ENCODE data around the gene CCDC34. TPM values are rescaled to one million over a fixed set of nuclear protein-coding genes. Genes with fewer than 3 reads are reported as not detected.

Gene CCDC34
- total RNA-seq, 4 donors from 2014 or later, result 0.24 to 1.3 (median 0.64) TPM

DNA sequence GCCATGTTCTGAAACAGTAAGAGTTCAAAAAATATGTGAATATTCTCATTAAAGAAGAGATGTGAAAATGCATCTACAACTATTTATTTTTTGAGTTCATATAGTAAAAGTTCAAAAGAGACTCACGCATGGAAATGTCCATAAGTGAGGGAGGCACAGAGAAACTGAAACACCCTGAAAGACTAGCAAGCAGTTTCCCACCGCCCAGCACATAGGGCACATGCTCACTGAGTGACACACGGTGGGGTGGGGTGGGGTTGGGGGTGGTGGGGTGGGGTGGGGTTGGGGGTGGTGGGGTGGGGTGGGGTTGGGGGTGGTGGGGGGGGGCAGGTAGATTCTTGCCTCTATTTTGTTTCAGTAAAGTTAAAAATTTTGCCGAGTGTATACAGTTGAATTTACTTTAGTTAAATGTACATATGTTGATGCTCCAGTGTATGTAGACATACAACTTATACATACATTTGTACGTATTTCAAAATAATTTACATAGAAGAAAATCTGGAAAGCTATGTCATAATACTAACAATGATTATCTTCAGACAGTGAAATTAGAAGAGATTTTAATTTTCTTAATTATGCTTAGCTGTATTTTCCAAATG is 6.3 kb downstream of the CCDC34 start:
- in situ Hi-C loops (cut with MboI; ENCODE audit: low sequenced_read_pairs in 4 of 4) (loop anchor here in 1 of 4 donors (25.0 kb wide), 1 partner anchor 131 kb away; no protein-coding TSS in a partner anchor), intact Hi-C loops (cut with DNase I; ENCODE audit: low total_unique reads) (no loop called here)
- ATAC-seq (no peak), DNase-seq (no peak)
- H3K9me3 ChIP-seq, result no peaks in the 10 kb centered on the region
- no peaks in the 10 kb centered on the region for H3K36me3 ChIP-seq
- peak overlapping the region in 1 of 4 donors; percentile 41 for H3K27ac ChIP-seq
- TF ChIP-seq, protein P1, sequence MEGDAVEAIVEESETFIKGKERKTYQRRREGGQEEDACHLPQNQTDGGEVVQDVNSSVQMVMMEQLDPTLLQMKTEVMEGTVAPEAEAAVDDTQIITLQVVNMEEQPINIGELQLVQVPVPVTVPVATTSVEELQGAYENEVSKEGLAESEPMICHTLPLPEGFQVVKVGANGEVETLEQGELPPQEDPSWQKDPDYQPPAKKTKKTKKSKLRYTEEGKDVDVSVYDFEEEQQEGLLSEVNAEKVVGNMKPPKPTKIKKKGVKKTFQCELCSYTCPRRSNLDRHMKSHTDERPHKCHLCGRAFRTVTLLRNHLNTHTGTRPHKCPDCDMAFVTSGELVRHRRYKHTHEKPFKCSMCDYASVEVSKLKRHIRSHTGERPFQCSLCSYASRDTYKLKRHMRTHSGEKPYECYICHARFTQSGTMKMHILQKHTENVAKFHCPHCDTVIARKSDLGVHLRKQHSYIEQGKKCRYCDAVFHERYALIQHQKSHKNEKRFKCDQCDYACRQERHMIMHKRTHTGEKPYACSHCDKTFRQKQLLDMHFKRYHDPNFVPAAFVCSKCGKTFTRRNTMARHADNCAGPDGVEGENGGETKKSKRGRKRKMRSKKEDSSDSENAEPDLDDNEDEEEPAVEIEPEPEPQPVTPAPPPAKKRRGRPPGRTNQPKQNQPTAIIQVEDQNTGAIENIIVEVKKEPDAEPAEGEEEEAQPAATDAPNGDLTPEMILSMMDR (IDR thresholded peaks at IDR 0.05 in 4 of 5, conservative IDR thresholded peaks at IDR 0.05 in 1 of 5), result no peak
- no peak for TF ChIP-seq POLR2A (IDR thresholded peaks at IDR 0.05)
- H3K4me1 ChIP-seq, result no peaks in the 10 kb centered on the region
- no peaks in the 10 kb centered on the region for H3K27me3 ChIP-seq
- no peak overlapping the region for H3K4me3 ChIP-seq

DNA sequence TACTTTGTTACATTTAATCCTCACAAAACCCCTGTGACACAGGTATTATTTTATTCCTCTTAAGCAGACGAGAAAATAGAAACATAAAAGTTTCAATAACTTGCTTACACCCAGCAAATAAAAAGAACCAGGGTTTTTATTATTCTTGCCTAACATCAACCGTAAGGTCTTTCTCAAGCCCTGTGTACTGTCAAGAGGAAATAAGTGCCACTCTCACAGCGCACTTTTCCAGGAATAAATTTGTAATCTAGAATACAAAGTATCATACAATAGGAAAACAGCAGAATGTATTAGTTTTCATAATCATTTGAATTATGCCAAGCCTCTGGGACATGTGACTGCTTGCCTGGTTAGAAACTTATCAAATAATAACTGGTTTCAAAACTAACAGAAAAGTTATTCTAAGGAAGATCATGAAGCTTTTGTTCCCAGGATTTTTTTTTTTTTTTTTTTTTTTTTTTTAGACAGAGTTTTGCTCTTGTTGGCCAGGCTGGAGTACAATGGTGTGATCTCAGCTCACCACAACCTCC is 7.4 kb downstream of the CCDC34 start:
- Histone ChIP-seq H3K27ac (no peak overlapping the region), H3K9me3 (no peaks in the 10 kb centered on the region), H3K4me3 (no peak overlapping the region), H3K27me3 (no peaks in the 10 kb centered on the region), H3K36me3 (no peaks in the 10 kb centered on the region), H3K4me1 (no peaks in the 10 kb centered on the region)
- no peak for ATAC-seq
- TF ChIP-seq, protein P1 (IDR thresholded peaks at IDR 0.05 in 4 of 5, conservative IDR thresholded peaks at IDR 0.05 in 1 of 5), result no peak
- TF ChIP-seq POLR2A (IDR thresholded peaks at IDR 0.05), result no peak
- intact Hi-C loops (cut with DNase I; ENCODE audit: low total_unique reads) (no loop called here), in situ Hi-C loops (cut with MboI; ENCODE audit: low sequenced_read_pairs in 4 of 4) (loop anchor here in 1 of 4 donors (25.0 kb wide), 1 partner anchor 132 kb away; no protein-coding TSS in a partner anchor)
- DNase-seq, result no peak

DNA sequence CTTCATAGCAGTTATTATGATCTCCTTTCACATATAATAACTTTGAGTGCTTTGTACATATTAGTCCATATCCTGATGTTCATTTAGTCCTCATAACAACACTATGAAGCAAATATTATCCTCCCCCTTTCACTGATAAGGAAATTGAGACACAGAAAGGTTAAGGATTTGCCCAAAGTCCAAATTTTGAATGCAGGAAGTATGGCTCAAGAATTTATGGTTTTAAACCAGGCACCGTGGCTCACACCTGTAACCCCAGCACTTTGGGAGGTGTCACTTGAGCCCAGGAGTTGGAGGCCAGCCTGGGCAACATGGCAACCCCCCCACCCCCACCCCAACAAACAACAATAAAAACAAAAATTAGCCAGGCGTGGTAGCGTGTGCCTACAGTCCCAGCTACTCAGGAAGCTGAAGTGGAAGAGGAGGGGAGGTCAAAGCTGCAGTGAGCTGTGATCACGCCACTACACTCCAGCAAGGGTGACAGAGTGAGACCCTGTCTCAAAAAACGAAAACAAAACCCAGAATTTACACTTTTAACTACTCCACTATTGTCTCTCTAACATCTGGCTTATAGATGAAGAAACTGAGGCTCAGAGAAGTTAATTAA is 8.6 kb downstream of the CCDC34 start:
- Histone ChIP-seq H3K27ac (no peak overlapping the region), H3K4me3 (no peak overlapping the region), H3K27me3 (no peaks in the 10 kb centered on the region), H3K36me3 (no peaks in the 10 kb centered on the region), H3K9me3 (no peaks in the 10 kb centered on the region), H3K4me1 (no peaks in the 10 kb centered on the region)
- in situ Hi-C loops (cut with MboI; ENCODE audit: low sequenced_read_pairs in 4 of 4), result loop anchor here in 1 of 4 donors (25.0 kb wide), 1 partner anchor 133 kb away; no protein-coding TSS in a partner anchor
- intact Hi-C loops (cut with DNase I; ENCODE audit: low total_unique reads), result no loop called here
- TF ChIP-seq, protein P1 (IDR thresholded peaks at IDR 0.05 in 4 of 5, conservative IDR thresholded peaks at IDR 0.05 in 1 of 5), result no peak
- no peak for TF ChIP-seq POLR2A (IDR thresholded peaks at IDR 0.05)
- no peak for DNase-seq
- no peak for ATAC-seq

DNA sequence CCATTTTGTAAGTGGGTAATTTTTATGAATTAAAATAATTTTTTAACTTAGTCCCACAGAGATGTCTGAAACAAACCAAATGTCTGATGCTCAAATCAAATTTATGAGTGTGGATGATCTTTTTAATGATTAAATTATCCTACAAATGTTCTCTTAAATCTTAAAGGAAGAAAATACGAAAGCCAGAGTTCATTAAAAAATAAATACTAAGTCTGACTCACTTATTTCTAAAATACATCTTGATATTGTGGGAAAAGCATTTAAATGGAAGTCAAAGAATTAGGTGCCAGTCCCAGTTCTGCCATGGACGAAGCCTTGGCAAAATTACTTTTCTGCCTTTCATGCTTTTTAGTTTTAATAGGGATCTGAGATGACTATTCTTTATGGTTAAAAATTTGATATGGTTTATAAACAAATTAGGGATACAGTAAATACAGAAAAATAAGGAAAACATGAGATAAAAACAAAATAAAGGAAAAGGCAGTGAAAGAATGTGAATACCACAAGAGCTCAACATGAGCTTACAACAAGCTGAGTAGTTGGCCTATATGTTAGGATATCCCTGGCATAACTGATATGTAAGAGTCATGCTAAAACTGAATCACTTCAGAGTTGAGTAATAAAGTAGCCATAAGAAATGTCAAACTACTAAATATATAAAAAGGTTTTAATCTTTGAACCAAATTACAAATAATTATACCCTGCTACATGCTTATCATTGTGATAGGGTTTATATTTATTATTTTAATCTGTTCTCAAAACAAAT is 9.2 kb downstream of the CCDC34 start:
- ATAC-seq, result peak; percentile 42 to 43
- no peak for DNase-seq
- no peak overlapping the region for H3K4me3 ChIP-seq
- H3K4me1 ChIP-seq, result no peaks in the 10 kb centered on the region
- TF ChIP-seq, protein P1 (IDR thresholded peaks at IDR 0.05 in 4 of 5, conservative IDR thresholded peaks at IDR 0.05 in 1 of 5), result no peak
- no peak for TF ChIP-seq POLR2A (IDR thresholded peaks at IDR 0.05)
- in situ Hi-C loops (cut with MboI; ENCODE audit: low sequenced_read_pairs in 4 of 4) (loop anchor here in 1 of 4 donors (25.0 kb wide), 1 partner anchor 134 kb away; no protein-coding TSS in a partner anchor), intact Hi-C loops (cut with DNase I; ENCODE audit: low total_unique reads) (no loop called here)
- no peak overlapping the region for H3K27ac ChIP-seq
- no peaks in the 10 kb centered on the region for H3K36me3 ChIP-seq
- H3K9me3 ChIP-seq, result no peaks in the 10 kb centered on the region
- H3K27me3 ChIP-seq, result no peaks in the 10 kb centered on the region
